Adrenal gland (tissue), 12 donors: ENCODE data around the gene TSFM. TPM values are rescaled to one million over a fixed set of nuclear protein-coding genes. Genes with fewer than 3 reads are reported as not detected.

Experiments used
- DNase-seq, 7 donors: peaks; one replicate each; pipeline ENCODE4 v3.0.0-alpha.2; 2019 to 2020
- H3K27ac ChIP-seq, 5 donors: fragments of 200-600 bp; sonication (generic) in 4 of 5; 1 replicate in 3 of 5; 2 replicates in 2 of 5; pipeline versions ENCODE4 v1.5.1 to v1.8.0; 2016 to 2020; ENCODE audit warnings: mild to moderate bottlenecking in 1 of 5
- H3K27me3 ChIP-seq: fragments of 200-600 bp; 2 replicates; pipeline ENCODE4 v1.8.0; 2021
- H3K36me3 ChIP-seq, 2 donors: fragments of 200-600 bp; replicated peaks in 1 of 2; 1 replicate in 1 of 2; 2 replicates in 1 of 2; pipeline versions ENCODE4 v1.5.1 to v1.8.0; 2018 to 2022
- H3K4me1 ChIP-seq, 2 donors: fragments of 200-600 bp; replicated peaks in 1 of 2; 1 replicate in 1 of 2; 2 replicates in 1 of 2; pipeline versions ENCODE4 v1.5.1 to v1.8.0; 2018 to 2021
- H3K4me3 ChIP-seq, 4 donors: fragments of 200-600 bp; sonication (generic) in 3 of 4; one replicate each; pipeline ENCODE4 v1.5.1; 2016 to 2018
- H3K9me3 ChIP-seq, 3 donors: fragments of 200-600 bp; sonication (generic) in 1 of 3; replicated peaks in 1 of 3; 1 replicate in 2 of 3; 2 replicates in 1 of 3; pipeline versions ENCODE4 v1.5.1 to v1.8.0; 2016 to 2021
- POLR2A ChIP-seq, 2 donors: fragments of 450-650 bp; IDR thresholded peaks; one replicate each; pipeline ENCODE4 v1.6.1; 2017; ENCODE audit warnings: antibody characterized with exemption in 2 of 2, mild to moderate bottlenecking in 2 of 2, moderate library complexity in 1 of 2
- WGBS, 4 donors: extraction: QIAGEN DNeasy Blood & Tissue Kit in 2 of 4; methylation state at CpG; one replicate each; pipeline versions ENCODE4 v1.1.5 to v1.1.7; 2013 to 2017; 5-methylcytosine and 5-hydroxymethylcytosine counted together
- intact Hi-C, 2 donors: fragments of 100-400 bp; cut with DNase I; formaldehyde crosslinking; loops; one replicate each; pipeline versions ENCODE4 v1.14.1 to v1.15.0; 2022 to 2023
- polyA plus RNA-seq, 3 donors: library from polyadenylated mRNA; stranded (reverse); fragments of 200-250 nt in 2 of 3; fragments of 350-450 nt in 1 of 3; fragmentation: Illumina TruSeq in 1 of 3; extraction: RNeasy Lipid Tissue Mini Kit (QIAGEN cat#74804) in 1 of 3; gene quantifications; one replicate each; pipeline ENCODE4 v1.2.3, GENCODE V29; 2013 to 2014
- total RNA-seq, 9 donors: library from RNA; depleted of rRNA in 4 of 9; stranded (reverse); fragments of >200 nt in 4 of 9; fragments of 120-200 nt in 1 of 9; fragmentation: NEBNext Ultra II Directional in 1 of 9; extraction: Animal tissue kit (Norgen Biotek cat#: 25700) in 1 of 9; gene quantifications; one replicate each; pipeline versions ENCODE4 v1.1.0 to v1.2.4, GENCODE V29; 2013 to 2023
- TF ChIP-seq, protein P1 (sequence below), 6 experiments: fragments of 450-650 bp in 4 of 6; fragments of 200-600 bp in 2 of 6; sonication (generic) in 1 of 6; IDR thresholded peaks; 1 replicate in 5 of 6; 2 replicates in 1 of 6; pipeline versions ENCODE4 v1.5.1 to v1.8.0; 2016 to 2021; ENCODE audit warnings: antibody characterized with exemption in 6 of 6, mild to moderate bottlenecking in 2 of 6, moderate library complexity in 1 of 6
- donor health status: healthy with polysubstance abuse.
- donor health status: Bipolar disorder and iron deficiency.
- donor health status: DM: yes; HTN: yes; CAD: no.
- donor health status: DM: no; HTN: no; CAD: no.
- donor health status: DM: no; HTN: no; CAD: no.
- donor health status: DM: yes; HTN: yes; CAD: no.

TSFM gene
- total and polyA plus RNA-seq, 12 donors: 31.5 to 107 (median 69.5) TPM

DNA sequence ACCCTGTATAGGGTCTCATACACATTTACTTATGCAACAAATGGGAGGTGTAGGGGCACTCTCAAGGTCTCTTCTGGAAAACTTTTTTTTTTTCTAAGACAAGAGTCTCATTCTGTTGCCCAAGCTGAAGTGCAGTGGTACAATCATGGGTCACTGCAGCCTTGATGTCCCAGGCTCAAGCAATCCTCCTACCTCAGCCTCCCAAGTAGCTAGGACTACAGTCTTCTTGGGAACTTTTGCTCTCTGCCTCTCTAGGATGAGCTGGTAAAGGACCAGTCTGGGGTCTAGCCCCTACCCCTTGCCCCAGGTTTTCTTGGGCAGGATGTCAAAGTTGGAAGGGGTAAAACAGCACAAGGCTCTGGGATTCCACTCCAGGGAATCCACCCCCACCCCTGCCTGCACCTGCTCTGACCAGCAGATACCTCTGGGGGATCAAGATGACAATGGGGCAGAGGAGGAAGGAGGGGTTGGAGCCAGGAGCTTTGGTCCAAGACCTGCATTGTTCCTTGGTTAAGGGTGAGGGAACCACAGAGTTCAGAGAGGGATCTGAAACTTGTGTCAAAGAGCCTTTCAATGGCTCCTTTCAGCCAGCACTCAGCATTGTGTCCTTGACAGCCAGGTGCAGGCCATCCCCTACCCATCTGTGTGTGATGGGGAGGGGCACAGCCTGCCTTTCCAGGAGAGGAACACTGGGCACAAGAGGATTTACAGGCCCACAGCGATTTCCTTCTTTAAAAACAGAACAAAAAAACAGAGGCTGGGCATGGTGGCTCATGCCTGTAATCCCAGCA lies 51.7 kb downstream of the TSFM start:
- Histone ChIP-seq H3K36me3 (peaks cover 0 to 3% of the 10 kb centered on the region in 2 donors), H3K4me3 (no peak overlapping the region), H3K9me3 (no peaks in the 10 kb centered on the region), H3K27ac (peak overlapping the region in 4 of 5 donors; percentile 26 to 99 (median 52)), H3K27me3 (no peaks in the 10 kb centered on the region), H3K4me1 (peaks cover 89 to 100% of the 10 kb centered on the region in 2 donors)
- no peak for DNase-seq
- WGBS, 4 donors: 0 to 27% (median 17%) methylated on average over 1 of the region's 1 CpG; no CpG with 5 or more reads in 1 of the 4 donors
- TF ChIP-seq, protein P1, sequence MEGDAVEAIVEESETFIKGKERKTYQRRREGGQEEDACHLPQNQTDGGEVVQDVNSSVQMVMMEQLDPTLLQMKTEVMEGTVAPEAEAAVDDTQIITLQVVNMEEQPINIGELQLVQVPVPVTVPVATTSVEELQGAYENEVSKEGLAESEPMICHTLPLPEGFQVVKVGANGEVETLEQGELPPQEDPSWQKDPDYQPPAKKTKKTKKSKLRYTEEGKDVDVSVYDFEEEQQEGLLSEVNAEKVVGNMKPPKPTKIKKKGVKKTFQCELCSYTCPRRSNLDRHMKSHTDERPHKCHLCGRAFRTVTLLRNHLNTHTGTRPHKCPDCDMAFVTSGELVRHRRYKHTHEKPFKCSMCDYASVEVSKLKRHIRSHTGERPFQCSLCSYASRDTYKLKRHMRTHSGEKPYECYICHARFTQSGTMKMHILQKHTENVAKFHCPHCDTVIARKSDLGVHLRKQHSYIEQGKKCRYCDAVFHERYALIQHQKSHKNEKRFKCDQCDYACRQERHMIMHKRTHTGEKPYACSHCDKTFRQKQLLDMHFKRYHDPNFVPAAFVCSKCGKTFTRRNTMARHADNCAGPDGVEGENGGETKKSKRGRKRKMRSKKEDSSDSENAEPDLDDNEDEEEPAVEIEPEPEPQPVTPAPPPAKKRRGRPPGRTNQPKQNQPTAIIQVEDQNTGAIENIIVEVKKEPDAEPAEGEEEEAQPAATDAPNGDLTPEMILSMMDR (IDR thresholded peaks at IDR 0.05): no peak
- TF ChIP-seq POLR2A (IDR thresholded peaks at IDR 0.05): no peak
- intact Hi-C loops: loop anchor here (5.0 kb wide), 2 partner anchors 63 to 73 kb away; no protein-coding TSS in a partner anchor

DNA sequence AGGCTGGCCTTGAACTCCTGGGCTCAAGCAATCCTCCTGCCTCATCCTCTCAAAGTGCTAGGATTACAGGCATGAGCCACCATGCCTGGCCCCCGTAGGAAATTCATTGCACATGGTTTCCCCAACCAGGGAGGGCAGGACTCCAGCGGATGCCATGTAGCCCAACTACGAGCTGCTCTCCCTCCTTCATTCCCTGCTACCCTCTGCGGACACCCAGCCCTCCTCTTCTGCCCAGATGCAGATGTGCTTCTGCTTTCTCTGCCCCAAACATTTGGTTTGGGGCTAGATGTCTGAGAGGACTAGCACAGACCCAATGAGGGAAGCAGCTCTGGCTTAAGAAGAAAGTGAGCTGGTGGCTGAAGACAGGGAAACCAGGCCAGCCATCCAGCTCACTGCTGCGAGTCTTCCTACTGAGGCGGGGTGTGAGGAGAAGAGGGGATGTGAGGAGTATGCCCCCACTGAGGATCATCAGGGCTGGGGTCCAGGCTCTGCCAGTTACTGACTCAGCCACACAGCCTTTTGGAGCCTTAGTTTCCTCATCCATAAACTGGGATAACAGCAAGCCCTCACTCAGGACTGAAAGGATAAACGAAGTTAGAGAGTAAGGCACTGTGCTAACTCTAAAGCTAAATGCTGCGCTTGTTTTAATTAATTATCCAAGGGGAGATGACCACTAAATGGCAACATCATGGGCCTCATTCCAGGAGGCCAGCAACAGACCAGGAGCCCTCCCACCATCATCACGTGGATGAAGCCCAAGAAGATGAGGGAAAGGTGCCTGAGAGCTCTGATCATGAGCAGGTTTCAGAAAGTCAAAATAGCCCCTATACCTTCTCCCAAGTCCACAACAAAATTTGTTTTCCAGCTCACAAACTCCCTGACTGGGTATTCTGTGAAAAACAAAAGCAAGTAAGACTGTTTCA lies 53.0 kb downstream of the TSFM start:
- Histone ChIP-seq H3K4me3 (peak overlapping the region in 1 of 4 donors; percentile 8), H3K4me1 (peaks cover 93 to 100% of the 10 kb centered on the region in 2 donors), H3K36me3 (no peaks in the 10 kb centered on the region), H3K27me3 (no peaks in the 10 kb centered on the region), H3K9me3 (no peaks in the 10 kb centered on the region), H3K27ac (peak overlapping the region in 3 of 5 donors; percentile 18 to 99 (median 56))
- intact Hi-C loops: loop anchor here in 1 of 2 donors (5.0 kb wide), 1 partner anchor 62 kb away; no protein-coding TSS in a partner anchor
- WGBS, 4 donors: 44 to 48% (median 46%) methylated on average over 7 to 9 of the region's 9 CpGs
- DNase-seq: no peak
- no peak for TF ChIP-seq POLR2A (IDR thresholded peaks at IDR 0.05)
- TF ChIP-seq, protein P1 (IDR thresholded peaks at IDR 0.05): no peak

DNA sequence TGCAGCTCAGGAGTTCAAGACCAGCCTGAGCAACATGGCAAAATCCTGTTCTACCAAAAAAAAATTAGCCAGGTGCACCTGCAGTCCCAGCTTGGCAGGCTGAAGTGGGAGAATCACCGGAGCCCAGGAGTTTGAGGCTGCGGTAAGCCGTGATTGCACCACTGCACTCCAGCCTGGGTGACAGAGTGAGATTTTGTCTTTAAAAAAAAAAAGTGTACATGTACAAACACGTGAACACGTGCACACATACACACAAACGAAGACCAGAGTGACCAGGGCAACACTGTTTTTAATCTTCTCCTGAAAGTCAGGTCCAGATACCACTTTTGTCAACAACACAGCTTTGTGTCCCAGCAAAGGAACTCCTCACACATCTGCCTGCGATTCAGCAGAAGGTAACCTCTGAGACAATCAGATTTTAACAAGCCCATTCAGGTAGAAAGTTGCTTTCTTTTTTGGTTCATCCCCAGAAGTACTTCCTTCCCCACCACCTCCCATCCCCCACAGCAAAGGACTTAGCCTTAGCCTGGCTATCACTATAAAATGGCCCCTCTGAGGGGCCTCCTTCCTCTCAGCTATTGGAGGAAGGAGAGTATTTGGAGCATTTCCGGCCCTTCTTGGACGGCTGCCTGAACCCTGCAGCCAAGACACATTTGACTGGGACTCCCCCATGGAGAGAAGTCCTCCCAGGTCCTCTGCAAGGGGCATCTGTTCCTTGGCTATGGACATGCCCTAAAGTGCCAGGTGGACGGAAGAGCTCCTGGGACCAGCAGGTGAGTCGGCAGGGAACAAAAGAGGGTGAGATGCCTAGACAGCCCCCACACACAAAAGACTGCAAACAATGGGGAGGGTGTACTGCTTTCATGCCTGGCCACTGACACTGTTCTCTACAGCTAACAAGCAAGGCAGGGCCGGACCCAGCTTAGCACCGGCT lies 54.1 kb downstream of the TSFM start:
- no peak for TF ChIP-seq POLR2A (IDR thresholded peaks at IDR 0.05)
- TF ChIP-seq, protein P1 (IDR thresholded peaks at IDR 0.05): no peak
- H3K9me3 ChIP-seq: no peaks in the 10 kb centered on the region
- no peaks in the 10 kb centered on the region for H3K27me3 ChIP-seq
- peak overlapping the region; percentile 14 to 99 (median 34) for H3K27ac ChIP-seq
- DNase-seq: peak; percentile 65 to 90 (median 75)
- WGBS, 4 donors: 11 to 22% (median 18%) methylated on average over 13 of the region's 13 CpGs
- peak overlapping the region in 1 of 4 donors; percentile 2 for H3K4me3 ChIP-seq
- H3K36me3 ChIP-seq: no peaks in the 10 kb centered on the region
- H3K4me1 ChIP-seq: peaks cover 94 to 100% of the 10 kb centered on the region in 2 donors
- intact Hi-C loops: loop anchor here in 1 of 2 donors (5.0 kb wide), 1 partner anchor 61 kb away; no protein-coding TSS in a partner anchor
